ENCODE measurements around the gene OR7A5.

- TF ChIP-seq CTCF (IDR thresholded peaks at IDR 0.05), result no peak
- TF ChIP-seq POLR2A (IDR thresholded peaks at IDR 0.05), result no peak
Observed at GRCh38 chr19:14868497-14868896, 33.5 kb upstream of the OR7A5 start.

All from Peyer's patch (tissue), 4 donors.